Esophagus (tissue), 2 donors: Measurements from ENCODE around the gene CFAP61. TPM values are rescaled to one million over a fixed set of nuclear protein-coding genes. Genes with fewer than 3 reads are reported as not detected.
"Not testable (repeated sequence)": the region's sequence is repeated elsewhere in the genome, so short reads cannot be mapped to it uniquely, and the experiment has no call there.

Experiments used
- H3K27ac ChIP-seq, 2 donors: one replicate each; pipeline ENCODE4 v1.5.1; 2013; ENCODE audit warnings: low read depth in 2 of 2, mild to moderate bottlenecking in 2 of 2, inconsistent platforms in 1 of 2, low read length in 1 of 2, moderate library complexity in 1 of 2
- H3K27me3 ChIP-seq, 2 donors: one replicate each; pipeline ENCODE4 v1.6.1; 2013; ENCODE audit warnings: low read length in 2 of 2, control low read depth in 1 of 2, mild to moderate bottlenecking in 1 of 2; ENCODE audit not compliant: insufficient read depth in 2 of 2, control insufficient read depth in 1 of 2
- H3K36me3 ChIP-seq, 2 donors: one replicate each; pipeline ENCODE4 v1.6.1; 2013; ENCODE audit warnings: low read length in 1 of 2; ENCODE audit not compliant: control insufficient read depth in 2 of 2, insufficient read depth in 2 of 2
- H3K4me1 ChIP-seq, 2 donors: one replicate each; pipeline ENCODE4 v1.6.1; 2013; ENCODE audit warnings: low read length in 1 of 2; ENCODE audit not compliant: control insufficient read depth in 2 of 2, insufficient read depth in 2 of 2
- H3K4me3 ChIP-seq, 2 donors: one replicate each; pipeline ENCODE4 v1.5.1; 2013; ENCODE audit warnings: low read length in 2 of 2, mild to moderate bottlenecking in 2 of 2, low read depth in 1 of 2, moderate library complexity in 1 of 2
- H3K9me3 ChIP-seq, 2 donors: one replicate each; pipeline ENCODE4 v1.6.1; 2013; ENCODE audit warnings: mild to moderate bottlenecking in 2 of 2, low read depth in 1 of 2, low read length in 1 of 2, moderate library complexity in 1 of 2; ENCODE audit not compliant: control insufficient read depth in 2 of 2, insufficient read depth in 1 of 2
- WGBS, 2 donors: extraction: QIAGEN DNeasy Blood & Tissue Kit; methylation state at CpG; one replicate each; pipeline ENCODE4 v1.1.7; 2013; 5-methylcytosine and 5-hydroxymethylcytosine counted together
- polyA plus RNA-seq, 2 donors: library from polyadenylated mRNA; stranded (reverse); fragments of 200-250 nt; gene quantifications; one replicate each; pipeline ENCODE4 v1.2.3, GENCODE V29; 2013
- donor health status: healthy with polysubstance abuse.
- donor health status: Bipolar disorder and iron deficiency.

CFAP61 gene
- polyA plus RNA-seq, 2 donors = not detected

DNA sequence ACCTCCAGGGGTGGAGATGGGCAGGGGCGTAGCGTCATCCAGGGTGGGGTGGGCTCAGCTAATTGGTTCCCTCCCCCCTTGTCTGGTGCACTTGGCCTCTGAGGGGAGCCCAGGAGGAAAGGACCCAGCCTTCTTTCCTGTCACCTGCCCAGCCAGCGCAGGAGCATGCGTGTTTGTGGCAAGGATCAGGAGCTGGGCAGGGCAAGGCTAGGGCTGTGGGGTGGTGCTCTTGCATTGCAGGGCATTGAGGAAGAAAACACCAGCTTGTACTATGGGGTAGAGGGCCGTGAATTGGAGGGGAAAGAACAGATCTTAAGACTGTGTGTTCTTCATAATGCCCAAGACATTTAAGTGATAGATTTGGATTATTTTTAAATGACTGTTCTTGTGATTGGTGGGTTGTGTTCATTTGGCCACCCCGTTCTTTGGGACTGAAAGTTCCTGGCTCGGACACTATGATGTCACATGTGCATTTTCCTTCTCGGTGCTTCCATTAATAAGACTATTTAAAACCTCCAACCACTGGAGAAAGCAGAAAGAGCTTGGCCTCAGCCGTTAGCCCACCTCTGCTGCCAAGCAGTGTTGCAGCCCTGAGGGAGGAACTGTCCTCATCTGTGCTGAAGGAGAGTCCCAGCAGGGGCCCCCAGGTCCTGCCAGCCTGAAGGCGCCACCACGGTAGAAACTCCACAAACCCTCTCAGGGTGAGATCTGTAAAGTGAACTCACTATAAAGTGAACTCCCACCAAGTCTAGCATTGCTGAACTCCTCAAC is 179.4 kb downstream of the CFAP61 start:
- Histone ChIP-seq H3K27me3 (no peaks in the 10 kb centered on the region), H3K36me3 (no peaks in the 10 kb centered on the region), H3K4me3 (no peak overlapping the region), H3K9me3 (no peaks in the 10 kb centered on the region), H3K4me1 (no peaks in the 10 kb centered on the region), H3K27ac (no peak overlapping the region)
- WGBS, 2 donors = 73 to 75% methylated on average over 11 of the region's 11 CpGs

DNA sequence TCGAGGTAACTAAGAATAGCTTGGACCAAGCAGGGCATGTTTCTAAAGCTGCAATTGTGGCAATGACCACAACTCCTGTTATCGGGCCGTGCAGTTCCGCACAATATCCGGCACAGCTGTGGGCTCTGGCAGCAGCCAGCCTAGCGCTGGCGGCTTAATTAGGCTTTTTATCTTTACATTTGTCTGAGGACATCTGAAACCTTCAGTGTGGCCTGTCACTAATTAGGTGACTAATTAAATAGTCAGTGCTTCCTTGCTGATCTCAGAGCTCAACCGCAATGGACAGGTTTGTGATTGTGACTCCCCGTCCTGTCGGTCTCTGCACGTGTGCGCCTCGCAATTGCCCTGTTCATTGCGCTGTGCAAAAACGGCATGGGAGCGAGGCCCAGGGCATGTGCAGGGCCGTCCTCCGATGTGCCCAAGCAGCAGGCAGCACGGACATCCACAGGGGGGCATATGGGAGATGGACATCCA is 180.7 kb downstream of the CFAP61 start:
- Histone ChIP-seq H3K36me3 (no peaks in the 10 kb centered on the region), H3K27ac (no peak overlapping the region), H3K4me1 (no peaks in the 10 kb centered on the region), H3K9me3 (no peaks in the 10 kb centered on the region), H3K27me3 (no peaks in the 10 kb centered on the region), H3K4me3 (no peak overlapping the region)
- WGBS, 2 donors = 81 to 84% methylated on average over 19 of the region's 19 CpGs

DNA sequence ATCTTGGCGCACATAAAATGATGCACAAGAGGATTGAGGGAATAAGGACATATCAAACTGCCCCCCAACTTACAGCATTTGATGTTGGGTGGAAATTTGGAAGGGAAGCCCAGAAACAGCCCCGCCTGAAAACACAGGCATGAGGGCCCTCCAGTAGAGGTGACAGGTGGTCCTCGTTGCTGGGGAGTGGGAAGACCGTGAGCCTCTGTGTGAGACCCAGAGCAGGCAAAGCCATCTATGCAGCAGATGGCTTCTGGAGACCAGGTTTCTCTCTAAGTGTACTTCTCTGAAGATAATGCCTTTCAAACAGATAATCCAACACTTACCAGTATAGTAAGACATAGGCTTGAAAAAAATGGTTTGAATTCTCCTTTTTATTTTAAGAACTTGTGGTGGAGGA is 183.3 kb downstream of the CFAP61 start:
- 77 to 89% methylated on average over 4 of the region's 4 CpGs for WGBS, 2 donors
- Histone ChIP-seq H3K4me3 (no peak overlapping the region), H3K36me3 (no peaks in the 10 kb centered on the region), H3K9me3 (no peaks in the 10 kb centered on the region), H3K27me3 (no peaks in the 10 kb centered on the region), H3K27ac (no peak overlapping the region), H3K4me1 (no peaks in the 10 kb centered on the region)

DNA sequence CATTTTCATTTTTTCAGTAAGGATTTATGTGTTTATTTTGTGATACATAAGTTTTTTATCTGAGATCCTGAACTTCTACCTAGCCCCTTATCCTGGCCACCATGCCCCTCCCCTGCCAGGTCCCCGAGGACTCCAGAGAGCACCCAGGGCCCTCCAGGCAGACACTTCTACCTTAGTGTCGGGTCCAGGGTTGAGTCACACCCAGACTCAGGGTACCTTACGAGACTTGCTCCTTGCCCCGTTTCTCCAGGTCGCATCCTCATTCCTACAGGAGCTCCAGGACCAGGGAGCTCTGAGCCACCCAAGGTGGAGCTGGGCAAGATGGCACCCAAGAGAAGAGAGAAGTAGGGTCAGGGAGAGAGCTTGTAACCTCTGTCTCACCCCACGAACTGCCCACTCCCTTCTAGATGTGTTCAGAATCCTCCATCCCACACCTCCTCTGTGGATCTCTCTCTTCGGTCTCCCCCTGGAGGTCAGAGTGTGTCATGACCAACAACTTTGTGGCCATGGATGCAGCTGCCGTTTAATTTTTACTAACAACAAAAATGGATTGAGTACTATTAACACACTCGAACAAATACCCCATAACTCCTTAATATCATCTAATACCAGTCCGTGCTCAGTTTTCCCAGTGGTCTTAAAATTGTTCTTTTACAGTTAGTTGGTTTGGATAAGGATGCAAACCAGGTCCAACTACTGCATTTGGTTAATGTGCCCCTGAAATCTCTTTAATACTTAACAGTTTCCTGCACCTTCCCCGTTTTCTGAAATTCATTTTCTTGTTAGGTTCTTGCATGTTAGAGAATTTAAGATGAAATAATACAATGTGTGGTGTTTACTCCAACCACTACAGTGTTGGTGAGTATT is 185.0 kb downstream of the CFAP61 start:
- Histone ChIP-seq H3K4me3 (no peak overlapping the region), H3K36me3 (no peaks in the 10 kb centered on the region), H3K27ac (no peak overlapping the region), H3K9me3 (no peaks in the 10 kb centered on the region), H3K27me3 (no peaks in the 10 kb centered on the region), H3K4me1 (no peaks in the 10 kb centered on the region)
- WGBS, 2 donors = 42 to 44% methylated on average over 11 of the region's 11 CpGs

DNA sequence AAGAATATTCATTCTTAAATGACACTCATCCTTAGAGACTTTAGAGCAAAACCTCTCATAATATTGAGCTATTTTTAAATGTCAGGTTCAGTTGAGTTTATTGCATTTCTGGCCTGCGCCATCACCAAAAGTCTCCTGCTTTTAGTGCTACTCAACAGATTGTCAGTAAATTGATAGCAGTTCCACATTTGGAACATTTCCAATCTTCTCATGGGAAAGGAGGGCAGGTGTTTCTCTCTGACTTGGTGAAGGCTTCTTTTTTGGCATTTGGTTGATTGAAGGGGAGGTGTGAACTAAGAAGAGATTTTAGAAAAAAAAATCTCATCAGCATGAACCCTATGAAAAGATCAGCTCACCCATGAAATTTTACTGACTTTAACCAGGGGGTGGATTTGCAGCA is 189.6 kb downstream of the CFAP61 start:
- H3K27me3 ChIP-seq = no peaks in the 10 kb centered on the region
- no peak overlapping the region for H3K4me3 ChIP-seq
- H3K36me3 ChIP-seq = no peaks in the 10 kb centered on the region
- H3K27ac ChIP-seq = no peak overlapping the region
- H3K4me1 ChIP-seq = no peaks in the 10 kb centered on the region
- WGBS, 2 donors = 73 to 89% methylated on average over 1 of the region's 1 CpG
- no peaks in the 10 kb centered on the region for H3K9me3 ChIP-seq

DNA sequence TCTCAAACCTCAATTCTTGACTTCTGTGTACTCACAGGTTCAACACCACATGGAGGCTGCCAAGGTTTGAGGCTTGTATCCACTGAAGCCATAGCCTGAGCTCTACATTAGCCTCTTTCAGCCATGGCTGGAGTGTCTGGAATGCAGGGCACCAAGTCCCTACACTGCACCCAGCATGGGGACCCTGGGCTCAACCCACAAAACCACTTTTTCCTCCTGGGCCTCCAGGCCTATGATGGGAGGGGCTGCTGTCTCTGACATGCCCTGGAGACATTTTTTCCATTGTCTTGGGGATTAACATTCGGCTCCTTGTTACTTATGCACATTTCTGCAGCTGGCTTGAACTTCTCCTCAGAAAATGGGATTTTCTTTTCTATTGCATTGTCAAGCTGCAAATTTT is 192.1 kb downstream of the CFAP61 start:
- H3K4me1 ChIP-seq, H3K4me3 ChIP-seq, H3K27me3 ChIP-seq, H3K9me3 ChIP-seq, H3K27ac ChIP-seq, H3K36me3 ChIP-seq: not testable (repeated sequence)
- WGBS, 2 donors = 44 to 46% methylated on average over 1 of the region's 1 CpG

DNA sequence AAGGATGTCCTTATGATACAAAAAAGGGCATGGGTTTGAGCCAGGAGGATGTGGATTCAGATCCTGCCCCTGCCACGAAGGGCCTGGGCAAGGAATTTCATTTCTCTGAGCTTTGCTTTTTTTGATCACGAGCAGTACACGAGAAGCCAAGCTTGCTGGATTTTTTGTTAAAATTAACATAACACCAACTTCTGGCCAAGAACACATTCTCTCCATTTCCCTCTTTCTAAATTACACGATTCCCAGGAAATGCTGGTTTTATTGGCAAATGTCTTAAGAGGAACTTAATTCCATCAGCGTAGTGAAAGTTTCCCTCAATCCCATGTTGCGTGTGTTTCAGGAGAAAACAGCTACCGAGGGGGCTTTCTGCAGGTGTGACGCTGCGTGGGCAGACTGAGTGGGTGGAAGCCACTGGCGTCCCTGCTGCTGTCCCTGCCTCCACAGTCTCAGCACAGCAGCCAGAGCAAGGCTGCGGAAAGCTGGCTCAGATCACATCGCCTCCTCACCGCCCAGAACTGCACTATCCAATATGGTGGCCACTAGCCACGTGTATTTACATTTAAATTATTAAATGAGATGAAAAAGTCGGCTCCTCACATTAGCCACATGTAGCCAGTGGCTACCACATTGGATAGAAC is 194.8 kb downstream of the CFAP61 start:
- no peaks in the 10 kb centered on the region for H3K27me3 ChIP-seq
- no peaks in the 10 kb centered on the region for H3K9me3 ChIP-seq
- H3K27ac ChIP-seq = no peak overlapping the region
- H3K36me3 ChIP-seq = no peaks in the 10 kb centered on the region
- WGBS, 2 donors = 81 to 82% methylated on average over 15 of the region's 15 CpGs
- no peak overlapping the region for H3K4me3 ChIP-seq
- no peaks in the 10 kb centered on the region for H3K4me1 ChIP-seq

DNA sequence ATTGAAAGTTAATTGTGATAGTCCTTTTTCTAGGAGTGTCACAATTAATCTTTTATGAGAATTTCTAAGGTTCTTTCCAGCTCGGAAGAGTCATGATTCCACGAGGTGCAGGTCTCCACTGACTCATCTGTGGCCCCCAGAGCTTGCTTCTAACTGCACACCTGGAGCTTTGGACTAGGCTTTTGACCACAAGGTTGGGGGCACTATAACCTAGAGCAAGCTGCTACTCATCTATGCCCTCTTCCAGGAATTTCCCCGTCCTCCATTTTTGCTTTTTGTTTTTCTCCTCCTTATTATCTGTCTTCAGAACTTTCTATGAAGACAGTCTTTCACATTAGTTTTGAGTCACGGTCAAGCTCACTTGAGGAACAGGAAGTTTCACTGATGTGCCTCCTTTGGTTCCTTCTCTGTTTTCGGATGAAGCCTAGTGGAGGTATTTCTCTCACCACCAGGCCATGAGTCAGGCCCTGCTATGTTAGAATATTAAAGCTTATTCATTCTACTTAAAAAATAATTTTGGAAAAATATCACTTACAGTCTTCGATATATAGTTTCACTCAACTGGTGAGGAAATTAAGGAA is 196.4 kb downstream of the CFAP61 start:
- Histone ChIP-seq H3K27me3 (no peaks in the 10 kb centered on the region), H3K27ac (no peak overlapping the region), H3K4me1 (no peaks in the 10 kb centered on the region), H3K4me3 (no peak overlapping the region), H3K36me3 (no peaks in the 10 kb centered on the region), H3K9me3 (no peaks in the 10 kb centered on the region)
- WGBS, 2 donors = 78 to 83% methylated on average over 6 of the region's 6 CpGs

DNA sequence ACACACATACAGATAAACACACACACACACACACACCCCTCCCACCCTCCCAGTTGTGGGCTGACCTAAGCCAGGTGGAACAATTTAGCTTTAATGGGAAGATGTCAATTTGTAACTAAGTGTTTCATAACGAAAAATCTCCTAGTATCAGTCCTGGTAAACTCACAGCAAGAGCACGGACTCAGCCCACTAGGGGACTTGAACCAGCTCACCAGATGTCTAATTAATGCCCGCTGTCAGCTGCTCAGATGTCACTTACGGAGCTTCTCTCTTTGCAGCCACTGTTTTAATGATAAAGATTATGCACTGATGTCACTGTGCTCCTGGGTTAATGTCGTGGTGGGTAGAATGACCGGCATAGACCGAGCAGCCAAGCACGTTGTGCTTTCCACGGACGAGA is 199.0 kb downstream of the CFAP61 start:
- H3K27me3 ChIP-seq = no peaks in the 10 kb centered on the region
- no peak overlapping the region for H3K4me3 ChIP-seq
- no peaks in the 10 kb centered on the region for H3K4me1 ChIP-seq
- WGBS, 2 donors = 83 to 84% methylated on average over 10 of the region's 10 CpGs
- H3K27ac ChIP-seq = no peak overlapping the region
- H3K36me3 ChIP-seq = no peaks in the 10 kb centered on the region
- no peaks in the 10 kb centered on the region for H3K9me3 ChIP-seq
